GM23248 (cell line): ENCODE measurements around the gene MARCHF3.

ENCODE experiments used
- EZH2 ChIP-seq: fragments of 200-600 bp; sonication (generic); IDR thresholded peaks from 2 replicates; pipeline ENCODE4 v1.6.1; 2018; ENCODE audit warnings: antibody characterized with exemption, mild to moderate bottlenecking; ENCODE audit not compliant: insufficient read depth, poor library complexity, severe bottlenecking
- EZH2phosphoT487 ChIP-seq: fragments of 200-600 bp; sonication (generic); IDR thresholded peaks from 2 replicates; pipeline ENCODE4 v1.6.1; 2018; ENCODE audit warnings: antibody characterized with exemption, moderate library complexity, mild to moderate bottlenecking, low read depth; ENCODE audit not compliant: insufficient read depth

GRCh38 chr5:127029581-127030258 is 638 bp downstream of the MARCHF3 start:
- TF ChIP-seq EZH2phosphoT487 = no peak
- TF ChIP-seq EZH2 = no peak
